GM23338 (cell line): ENCODE data around the gene ABCC10. TPM values are rescaled to one million over a fixed set of nuclear protein-coding genes. Genes with fewer than 3 reads are reported as not detected.

Experiments used
- ATAC-seq: fragments of 200-7000 bp; cut with Tn5 transposase; 3 replicates; pipeline ENCODE4 v1.9.1; 2020
- DNase-seq: peaks from one replicate; pipeline ENCODE4 v3.0.0-alpha.2; 2015; ENCODE audit warnings: low spot score
- H2AFZ ChIP-seq: fragments of 200-600 bp; sonication (generic); 2 replicates; pipeline ENCODE4 v1.8.0; 2016; ENCODE audit warnings: antibody characterized with exemption, mild to moderate bottlenecking, moderate library complexity
- H3F3A ChIP-seq: fragments of 200-600 bp; sonication (generic); replicated peaks from 2 replicates; pipeline ENCODE4 v1.8.0; 2017; ENCODE audit warnings: antibody characterized with exemption, mixed run types, low read depth
- H3K27ac ChIP-seq: fragments of 200-600 bp; sonication (generic); 2 replicates; pipeline ENCODE4 v1.6.1; 2016; ENCODE audit warnings: low read depth
- H3K27me3 ChIP-seq: fragments of 200-600 bp; sonication (generic); 2 replicates; pipeline ENCODE4 v1.8.0; 2016; ENCODE audit warnings: mild to moderate bottlenecking, mixed run types, moderate library complexity; ENCODE audit not compliant: insufficient read depth
- H3K36me3 ChIP-seq: fragments of 200-600 bp; sonication (generic); 2 replicates; pipeline ENCODE4 v1.8.0; 2016; ENCODE audit warnings: mild to moderate bottlenecking; ENCODE audit not compliant: insufficient read depth
- H3K4me1 ChIP-seq: fragments of 200-600 bp; sonication (generic); 2 replicates; pipeline ENCODE4 v1.8.0; 2016; ENCODE audit warnings: mild to moderate bottlenecking, moderate library complexity; ENCODE audit not compliant: insufficient read depth
- H3K4me2 ChIP-seq: fragments of 200-600 bp; sonication (generic); 2 replicates; pipeline ENCODE4 v1.7.1; 2017; ENCODE audit warnings: mixed run types
- H3K4me3 ChIP-seq: fragments of 200-600 bp; sonication (generic); 2 replicates; pipeline ENCODE4 v1.6.1; 2016; ENCODE audit warnings: mixed run types
- H3K79me2 ChIP-seq: fragments of 200-600 bp; sonication (generic); replicated peaks from 2 replicates; pipeline ENCODE4 v1.8.0; 2017; ENCODE audit warnings: mild to moderate bottlenecking; ENCODE audit not compliant: insufficient read depth
- H3K9me2 ChIP-seq: fragments of 200-600 bp; sonication (generic); 2 replicates; pipeline ENCODE4 v1.8.0; 2017; ENCODE audit not compliant: insufficient read depth
- H4K20me1 ChIP-seq: fragments of 200-600 bp; sonication (generic); replicated peaks from 2 replicates; pipeline ENCODE4 v1.8.0; 2017; ENCODE audit warnings: mild to moderate bottlenecking; ENCODE audit not compliant: insufficient read depth
- H3K27ac Mint-ChIP-seq: 2 replicates; pipeline ENCODE4 v1.8.0; 2020; ENCODE audit warnings: inconsistent platforms, mild to moderate bottlenecking, moderate library complexity, mixed read lengths
- H3K27me3 Mint-ChIP-seq: 3 replicates; pipeline ENCODE4 v1.8.0; 2022; ENCODE audit warnings: low read depth, mild to moderate bottlenecking, moderate library complexity, mixed read lengths, inconsistent platforms; ENCODE audit not compliant: insufficient read depth, poor library complexity
- H3K36me3 Mint-ChIP-seq: 3 replicates; pipeline ENCODE4 v1.8.0; 2021; ENCODE audit warnings: low read depth, mild to moderate bottlenecking, inconsistent platforms, moderate library complexity, mixed read lengths
- H3K4me1 Mint-ChIP-seq: 3 replicates; pipeline ENCODE4 v1.8.0; 2020; ENCODE audit warnings: mild to moderate bottlenecking, inconsistent platforms, mixed read lengths
- H3K4me3 Mint-ChIP-seq: 3 replicates; pipeline ENCODE4 v1.8.0; 2021; ENCODE audit warnings: moderate library complexity, mild to moderate bottlenecking, inconsistent platforms, mixed read lengths
- H3K9me3 Mint-ChIP-seq: 3 replicates; pipeline ENCODE4 v1.8.0; 2020; ENCODE audit warnings: moderate library complexity, mild to moderate bottlenecking, inconsistent platforms, mixed read lengths
- ETS1 ChIP-seq: IDR thresholded peaks from 2 replicates; pipeline ENCODE4 v1.6.1; 2016; ENCODE audit warnings: antibody characterized with exemption
- EZH2 ChIP-seq: fragments of 200-600 bp; sonication (generic); IDR thresholded peaks from one replicate; pipeline ENCODE4 v1.8.0; 2017; ENCODE audit warnings: antibody characterized with exemption, mild to moderate bottlenecking, low read depth; ENCODE audit not compliant: unreplicated experiment
- EZH2phosphoT487 ChIP-seq: fragments of 200-600 bp; sonication (generic); IDR thresholded peaks from one replicate; pipeline ENCODE4 v1.8.1; 2018; ENCODE audit warnings: antibody characterized with exemption; ENCODE audit not compliant: unreplicated experiment
- STAT1 ChIP-seq: IDR thresholded peaks from one replicate; pipeline ENCODE4 v1.6.1; 2016; ENCODE audit warnings: antibody characterized with exemption; ENCODE audit not compliant: unreplicated experiment
- ZNF331 ChIP-seq: fragments of 250-450 bp; sonication (Bioruptor Pico); IDR thresholded peaks from 2 replicates; pipeline ENCODE4 v1.5.0; 2020; ENCODE audit warnings: low read depth, mild to moderate bottlenecking, moderate library complexity
- polyA plus RNA-seq: library from polyadenylated mRNA; unstranded; fragments of >200 nt; fragmentation: Nextera tagmentation; extraction: Ambion mirVana; gene quantifications from 2 replicates; pipeline ENCODE4 v1.2.1, GENCODE V29; 2016
- total RNA-seq: library from RNA; depleted of rRNA; stranded (reverse); fragments of >200 nt; shearing (Covaris generic); gene quantifications from 2 replicates; pipeline ENCODE4 v1.2.3, GENCODE V29; 2014
- TF ChIP-seq, protein P1 (sequence below): IDR thresholded peaks from one replicate; pipeline ENCODE4 v1.6.1; 2018; ENCODE audit warnings: antibody characterized with exemption; ENCODE audit not compliant: unreplicated experiment
- TF ChIP-seq, protein P2 (sequence below): fragments of 250-450 bp; sonication (Bioruptor Pico); IDR thresholded peaks from 2 replicates; pipeline ENCODE4 v1.5.0; 2020; ENCODE audit warnings: mild to moderate bottlenecking, moderate library complexity

Gene ABCC10
- total and polyA plus RNA-seq, 2 experiments from 2014 or later = 16.9 to 17.5 TPM

GRCh38 chr6:43468240-43468639 lies 40.9 kb downstream of the ABCC10 start (continued):
- TF ChIP-seq ETS1 = no peak
- no peak for TF ChIP-seq EZH2phosphoT487

- Histone ChIP-seq H3K36me3 (no peaks in the 10 kb centered on the region), H4K20me1 (no peaks in the 10 kb centered on the region), H3K79me2 (no peaks in the 10 kb centered on the region), H3F3A (no peaks in the 10 kb centered on the region), H3K4me2 (peak overlapping the region; percentile 43), H2AFZ (peak overlapping the region; percentile 97), H3K27me3 (no peaks in the 10 kb centered on the region), H3K4me1 (no peaks in the 10 kb centered on the region), H3K9me2 (no peaks in the 10 kb centered on the region), H3K4me3 (no peak overlapping the region), H3K27ac (no peak overlapping the region)
- Mint-ChIP-seq H3K36me3 (no peaks in the 10 kb centered on the region), H3K27me3 (peaks cover 4% of the 10 kb centered on the region), H3K4me3 (no peak overlapping the region; the same call in 2 of the 3 replicates), H3K27ac (no peak overlapping the region), H3K9me3 (no peaks in the 10 kb centered on the region), H3K4me1 (peaks cover 5% of the 10 kb centered on the region)
- ATAC-seq (peak; percentile 83), DNase-seq (peak; percentile 20)
- TF ChIP-seq STAT1 = no peak
- no peak for TF ChIP-seq EZH2
- no peak for TF ChIP-seq ZNF331 (CRISPR knock-in tag)
- TF ChIP-seq, protein P1, sequence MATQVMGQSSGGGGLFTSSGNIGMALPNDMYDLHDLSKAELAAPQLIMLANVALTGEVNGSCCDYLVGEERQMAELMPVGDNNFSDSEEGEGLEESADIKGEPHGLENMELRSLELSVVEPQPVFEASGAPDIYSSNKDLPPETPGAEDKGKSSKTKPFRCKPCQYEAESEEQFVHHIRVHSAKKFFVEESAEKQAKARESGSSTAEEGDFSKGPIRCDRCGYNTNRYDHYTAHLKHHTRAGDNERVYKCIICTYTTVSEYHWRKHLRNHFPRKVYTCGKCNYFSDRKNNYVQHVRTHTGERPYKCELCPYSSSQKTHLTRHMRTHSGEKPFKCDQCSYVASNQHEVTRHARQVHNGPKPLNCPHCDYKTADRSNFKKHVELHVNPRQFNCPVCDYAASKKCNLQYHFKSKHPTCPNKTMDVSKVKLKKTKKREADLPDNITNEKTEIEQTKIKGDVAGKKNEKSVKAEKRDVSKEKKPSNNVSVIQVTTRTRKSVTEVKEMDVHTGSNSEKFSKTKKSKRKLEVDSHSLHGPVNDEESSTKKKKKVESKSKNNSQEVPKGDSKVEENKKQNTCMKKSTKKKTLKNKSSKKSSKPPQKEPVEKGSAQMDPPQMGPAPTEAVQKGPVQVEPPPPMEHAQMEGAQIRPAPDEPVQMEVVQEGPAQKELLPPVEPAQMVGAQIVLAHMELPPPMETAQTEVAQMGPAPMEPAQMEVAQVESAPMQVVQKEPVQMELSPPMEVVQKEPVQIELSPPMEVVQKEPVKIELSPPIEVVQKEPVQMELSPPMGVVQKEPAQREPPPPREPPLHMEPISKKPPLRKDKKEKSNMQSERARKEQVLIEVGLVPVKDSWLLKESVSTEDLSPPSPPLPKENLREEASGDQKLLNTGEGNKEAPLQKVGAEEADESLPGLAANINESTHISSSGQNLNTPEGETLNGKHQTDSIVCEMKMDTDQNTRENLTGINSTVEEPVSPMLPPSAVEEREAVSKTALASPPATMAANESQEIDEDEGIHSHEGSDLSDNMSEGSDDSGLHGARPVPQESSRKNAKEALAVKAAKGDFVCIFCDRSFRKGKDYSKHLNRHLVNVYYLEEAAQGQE = no peak
These were observed 41.7 kb downstream of the ABCC10 start for GRCh38 chr6:43468748-43469681.

- H4K20me1 ChIP-seq = no peaks in the 10 kb centered on the region
- no peaks in the 10 kb centered on the region for H3K36me3 ChIP-seq
- H3F3A ChIP-seq = no peaks in the 10 kb centered on the region
- no peak overlapping the region for H3K4me2 ChIP-seq
- no peak overlapping the region for H3K4me3 ChIP-seq
- H3K4me3 Mint-ChIP-seq = no peak overlapping the region
- no peaks in the 10 kb centered on the region for H3K9me3 Mint-ChIP-seq
- H2AFZ ChIP-seq = peak overlapping the region; percentile 97
- peaks cover 5% of the 10 kb centered on the region for H3K27me3 Mint-ChIP-seq
- H3K9me2 ChIP-seq = no peaks in the 10 kb centered on the region
- DNase-seq = no peak
- H3K4me1 Mint-ChIP-seq = peaks cover 5% of the 10 kb centered on the region
- no peak overlapping the region for H3K27ac ChIP-seq
- no peak for ATAC-seq
- no peaks in the 10 kb centered on the region for H3K27me3 ChIP-seq
- H3K79me2 ChIP-seq = no peaks in the 10 kb centered on the region
- H3K36me3 Mint-ChIP-seq = no peaks in the 10 kb centered on the region
- no peaks in the 10 kb centered on the region for H3K4me1 ChIP-seq
- H3K27ac Mint-ChIP-seq = no peak overlapping the region
- TF ChIP-seq EZH2 (no peak), ZNF331 (CRISPR knock-in tag) (no peak), STAT1 (no peak), EZH2phosphoT487 (no peak)
- TF ChIP-seq, protein P2, sequence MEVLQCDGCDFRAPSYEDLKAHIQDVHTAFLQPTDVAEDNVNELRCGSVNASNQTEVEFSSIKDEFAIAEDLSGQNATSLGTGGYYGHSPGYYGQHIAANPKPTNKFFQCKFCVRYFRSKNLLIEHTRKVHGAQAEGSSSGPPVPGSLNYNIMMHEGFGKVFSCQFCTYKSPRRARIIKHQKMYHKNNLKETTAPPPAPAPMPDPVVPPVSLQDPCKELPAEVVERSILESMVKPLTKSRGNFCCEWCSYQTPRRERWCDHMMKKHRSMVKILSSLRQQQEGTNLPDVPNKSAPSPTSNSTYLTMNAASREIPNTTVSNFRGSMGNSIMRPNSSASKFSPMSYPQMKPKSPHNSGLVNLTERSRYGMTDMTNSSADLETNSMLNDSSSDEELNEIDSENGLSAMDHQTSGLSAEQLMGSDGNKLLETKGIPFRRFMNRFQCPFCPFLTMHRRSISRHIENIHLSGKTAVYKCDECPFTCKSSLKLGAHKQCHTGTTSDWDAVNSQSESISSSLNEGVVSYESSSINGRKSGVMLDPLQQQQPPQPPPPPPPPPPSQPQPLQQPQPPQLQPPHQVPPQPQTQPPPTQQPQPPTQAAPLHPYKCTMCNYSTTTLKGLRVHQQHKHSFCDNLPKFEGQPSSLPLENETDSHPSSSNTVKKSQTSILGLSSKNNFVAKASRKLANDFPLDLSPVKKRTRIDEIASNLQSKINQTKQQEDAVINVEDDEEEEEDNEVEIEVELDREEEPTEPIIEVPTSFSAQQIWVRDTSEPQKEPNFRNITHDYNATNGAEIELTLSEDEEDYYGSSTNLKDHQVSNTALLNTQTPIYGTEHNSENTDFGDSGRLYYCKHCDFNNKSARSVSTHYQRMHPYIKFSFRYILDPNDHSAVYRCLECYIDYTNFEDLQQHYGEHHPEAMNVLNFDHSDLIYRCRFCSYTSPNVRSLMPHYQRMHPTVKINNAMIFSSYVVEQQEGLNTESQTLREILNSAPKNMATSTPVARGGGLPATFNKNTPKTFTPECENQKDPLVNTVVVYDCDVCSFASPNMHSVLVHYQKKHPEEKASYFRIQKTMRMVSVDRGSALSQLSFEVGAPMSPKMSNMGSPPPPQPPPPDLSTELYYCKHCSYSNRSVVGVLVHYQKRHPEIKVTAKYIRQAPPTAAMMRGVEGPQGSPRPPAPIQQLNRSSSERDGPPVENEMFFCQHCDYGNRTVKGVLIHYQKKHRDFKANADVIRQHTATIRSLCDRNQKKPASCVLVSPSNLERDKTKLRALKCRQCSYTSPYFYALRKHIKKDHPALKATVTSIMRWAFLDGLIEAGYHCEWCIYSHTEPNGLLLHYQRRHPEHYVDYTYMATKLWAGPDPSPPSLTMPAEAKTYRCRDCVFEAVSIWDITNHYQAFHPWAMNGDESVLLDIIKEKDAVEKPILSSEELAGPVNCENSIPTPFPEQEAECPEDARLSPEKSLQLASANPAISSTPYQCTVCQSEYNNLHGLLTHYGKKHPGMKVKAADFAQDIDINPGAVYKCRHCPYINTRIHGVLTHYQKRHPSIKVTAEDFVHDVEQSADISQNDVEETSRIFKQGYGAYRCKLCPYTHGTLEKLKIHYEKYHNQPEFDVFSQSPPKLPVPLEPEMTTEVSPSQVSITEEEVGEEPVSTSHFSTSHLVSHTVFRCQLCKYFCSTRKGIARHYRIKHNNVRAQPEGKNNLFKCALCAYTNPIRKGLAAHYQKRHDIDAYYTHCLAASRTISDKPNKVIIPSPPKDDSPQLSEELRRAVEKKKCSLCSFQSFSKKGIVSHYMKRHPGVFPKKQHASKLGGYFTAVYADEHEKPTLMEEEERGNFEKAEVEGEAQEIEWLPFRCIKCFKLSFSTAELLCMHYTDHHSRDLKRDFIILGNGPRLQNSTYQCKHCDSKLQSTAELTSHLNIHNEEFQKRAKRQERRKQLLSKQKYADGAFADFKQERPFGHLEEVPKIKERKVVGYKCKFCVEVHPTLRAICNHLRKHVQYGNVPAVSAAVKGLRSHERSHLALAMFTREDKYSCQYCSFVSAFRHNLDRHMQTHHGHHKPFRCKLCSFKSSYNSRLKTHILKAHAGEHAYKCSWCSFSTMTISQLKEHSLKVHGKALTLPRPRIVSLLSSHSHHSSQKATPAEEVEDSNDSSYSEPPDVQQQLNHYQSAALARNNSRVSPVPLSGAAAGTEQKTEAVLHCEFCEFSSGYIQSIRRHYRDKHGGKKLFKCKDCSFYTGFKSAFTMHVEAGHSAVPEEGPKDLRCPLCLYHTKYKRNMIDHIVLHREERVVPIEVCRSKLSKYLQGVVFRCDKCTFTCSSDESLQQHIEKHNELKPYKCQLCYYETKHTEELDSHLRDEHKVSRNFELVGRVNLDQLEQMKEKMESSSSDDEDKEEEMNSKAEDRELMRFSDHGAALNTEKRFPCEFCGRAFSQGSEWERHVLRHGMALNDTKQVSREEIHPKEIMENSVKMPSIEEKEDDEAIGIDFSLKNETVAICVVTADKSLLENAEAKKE = no peak
These were observed 42.6 kb downstream of the ABCC10 start for GRCh38 chr6:43469947-43470346.
